Activated CD8-positive, alpha-beta memory T cell treated with anti-CD3 and anti-CD28 coated beads for 36 hours (primary cell): Measurements from ENCODE around the gene PLSCR5. TPM values are rescaled to one million over a fixed set of nuclear protein-coding genes. Genes with fewer than 3 reads are reported as not detected.

Experiments
- CTCF ChIA-PET: fragments of 350-600 bp; sonication (Branson Sonifier 250); formaldehyde crosslinking; loops from one replicate; lab custom pipeline; 2021; ENCODE audit warnings: antibody characterized with exemption; lab: Charles Lee
- POLR2A ChIA-PET: fragments of 350-600 bp; sonication (Branson Sonifier 250); formaldehyde crosslinking; loops from one replicate; lab custom pipeline; 2021; ENCODE audit warnings: antibody characterized with exemption; lab: Charles Lee
- total RNA-seq, 2 experiments: library from RNA; stranded (reverse); gene quantifications; one replicate each; pipeline ENCODE4 v1.2.3, GENCODE V29; 2021

Gene PLSCR5
- total RNA-seq, 2 experiments from 2014 or later: not detected

GRCh38 chr3:146547235-146547835 lies 57.8 kb downstream of the PLSCR5 start:
- CTCF ChIA-PET: no interaction called here
- POLR2A ChIA-PET: no interaction called here

DNA sequence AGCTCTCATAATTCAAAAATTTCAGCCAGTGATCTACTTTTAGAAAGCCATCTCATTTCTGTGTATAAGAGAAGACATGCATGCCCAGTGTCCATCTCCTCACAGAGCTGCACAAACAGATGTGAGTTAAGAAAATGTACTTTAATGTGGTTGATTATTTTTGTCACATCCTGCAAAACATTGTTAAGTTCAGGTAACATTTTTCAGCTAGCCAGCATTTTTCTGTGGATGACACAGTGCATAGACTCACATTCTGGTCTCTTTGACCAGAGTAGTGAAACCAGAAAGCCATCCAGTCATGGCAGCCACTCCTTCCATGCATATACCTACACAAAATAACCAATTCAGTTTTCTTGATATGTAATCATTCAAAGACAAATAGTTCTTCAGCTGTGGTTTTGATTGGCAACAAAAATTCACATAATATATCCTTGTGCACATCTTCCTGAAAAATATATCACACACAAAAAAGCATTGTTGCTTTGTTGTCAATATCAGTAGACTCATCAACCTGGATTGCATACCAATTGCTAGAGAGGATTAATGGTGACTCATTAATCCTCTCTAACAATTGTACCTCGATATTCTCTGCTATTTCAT lies 58.7 kb downstream of the PLSCR5 start:
- ChIA-PET POLR2A (no interaction called here), CTCF (no interaction called here)

DNA sequence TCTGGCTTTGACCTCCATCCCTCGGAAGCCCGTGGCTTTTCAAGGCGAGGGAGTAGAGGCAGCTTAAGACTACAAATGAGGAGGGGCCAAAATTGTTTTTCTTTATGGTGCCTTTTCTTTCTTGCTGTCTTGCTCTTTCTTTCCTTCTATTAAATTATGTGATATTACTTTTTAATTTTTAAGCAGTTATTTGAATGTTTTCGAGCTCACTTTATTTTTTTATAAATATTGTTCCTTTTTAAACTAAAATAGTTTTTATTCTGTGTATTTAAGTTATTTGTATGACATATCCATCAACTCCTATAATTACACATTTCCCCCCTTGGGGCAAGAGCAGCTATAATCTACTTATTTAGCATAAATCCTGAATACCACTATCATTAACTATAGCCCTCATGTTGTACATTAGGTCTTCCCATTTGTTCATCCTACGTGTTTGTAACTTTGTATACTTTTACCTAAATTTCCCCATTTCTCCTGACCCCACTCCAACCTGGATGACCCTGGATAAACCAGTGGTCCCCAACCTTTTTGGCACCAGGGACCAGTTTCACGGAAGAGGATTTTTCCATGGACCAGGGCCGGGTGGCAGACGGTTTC lies 60.1 kb downstream of the PLSCR5 start:
- CTCF ChIA-PET: no interaction called here
- POLR2A ChIA-PET: interaction anchor here (0.7 to 1.0 kb wide), 2 partner anchors 40 to 84 kb away, joined by 3 read pairs; no protein-coding TSS in a partner anchor

DNA sequence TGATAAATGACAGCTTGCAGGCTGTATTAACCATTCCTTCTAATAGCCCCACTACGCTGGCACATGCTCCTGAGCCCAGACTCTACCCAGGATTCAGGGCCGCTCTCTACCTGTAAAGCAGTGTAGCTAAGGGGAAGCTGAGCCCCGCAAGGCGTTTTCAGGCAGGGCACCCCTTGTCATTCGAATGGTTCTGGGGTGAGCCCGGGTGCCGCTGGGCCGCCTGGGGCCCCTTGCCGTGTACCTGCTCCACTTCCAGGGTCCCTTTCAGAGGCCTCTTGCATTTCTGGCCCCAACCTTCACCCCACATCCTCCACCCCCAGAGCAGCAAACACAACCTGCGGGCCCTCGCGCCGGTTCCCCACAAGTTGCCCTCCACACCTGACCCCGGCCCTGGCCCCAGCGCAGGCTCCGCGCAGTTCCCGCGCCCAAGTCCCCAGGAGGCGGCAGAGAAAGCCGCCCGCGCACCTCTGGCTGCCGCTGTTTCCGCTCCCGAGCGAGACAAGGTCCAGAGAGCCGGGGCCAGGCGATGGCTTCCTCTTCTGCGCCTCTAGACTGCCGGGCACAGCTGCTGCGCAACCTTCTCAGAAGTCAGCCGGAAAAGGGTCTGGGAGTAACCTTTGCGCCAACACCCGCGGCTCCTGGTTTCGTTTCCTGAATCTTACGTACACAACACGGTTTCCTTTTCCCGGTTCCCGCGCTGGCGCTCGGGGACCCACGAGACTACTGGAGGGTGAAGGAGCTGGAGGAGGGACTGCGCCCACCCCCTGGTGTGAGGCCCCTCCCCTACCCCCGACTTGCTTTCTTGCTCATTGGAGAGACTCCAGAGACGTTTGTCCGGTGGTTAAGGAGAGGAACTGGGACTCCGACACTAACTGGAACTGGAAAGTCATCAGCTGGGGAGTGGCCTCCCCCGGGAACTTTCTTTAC lies 60.9 kb downstream of the PLSCR5 start, which contains the start of gene PLSCR1:
PLSCR1 (minus strand) TSS at position 606 of the 927 bp plus-strand sequence. CDS start 8,055 bp downstream, outside the sequence.
- CTCF ChIA-PET: interaction anchor here (0.8 kb wide), 1 partner anchor 10 kb away, joined by 3 read pairs; no protein-coding TSS in a partner anchor
- POLR2A ChIA-PET: interaction anchor here (0.7 to 1.0 kb wide), 2 partner anchors 39 to 83 kb away, joined by 3 read pairs; no protein-coding TSS in a partner anchor

DNA sequence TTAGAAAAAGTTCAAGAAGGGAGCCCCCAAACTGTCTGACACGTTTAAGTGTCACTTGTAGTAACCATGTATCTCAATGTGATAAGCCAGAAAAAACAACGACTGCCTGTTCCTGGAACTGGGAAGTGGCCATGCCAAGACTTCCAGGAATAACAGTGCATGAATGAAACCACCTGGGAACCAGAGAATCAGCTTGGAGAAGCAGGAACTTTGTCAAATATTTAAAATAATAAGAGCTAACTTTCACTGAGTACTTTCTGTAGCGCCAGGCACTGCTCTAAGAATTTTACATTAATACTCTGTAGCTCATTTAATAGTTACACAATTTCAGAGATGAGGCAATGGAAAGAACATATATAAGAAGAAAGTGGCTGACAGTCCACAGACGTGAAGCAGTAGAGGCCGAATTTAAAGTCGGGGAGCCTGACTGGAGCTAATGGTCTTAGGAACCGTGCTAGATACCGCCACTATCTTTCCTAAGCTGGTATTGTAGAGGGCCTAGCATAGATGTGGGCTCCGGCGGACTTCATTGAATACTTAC lies 61.6 kb downstream of the PLSCR5 start:
- ChIA-PET CTCF (interaction anchor here (0.8 kb wide), 1 partner anchor 11 kb away, joined by 3 read pairs; no protein-coding TSS in a partner anchor), POLR2A (no interaction called here)

DNA sequence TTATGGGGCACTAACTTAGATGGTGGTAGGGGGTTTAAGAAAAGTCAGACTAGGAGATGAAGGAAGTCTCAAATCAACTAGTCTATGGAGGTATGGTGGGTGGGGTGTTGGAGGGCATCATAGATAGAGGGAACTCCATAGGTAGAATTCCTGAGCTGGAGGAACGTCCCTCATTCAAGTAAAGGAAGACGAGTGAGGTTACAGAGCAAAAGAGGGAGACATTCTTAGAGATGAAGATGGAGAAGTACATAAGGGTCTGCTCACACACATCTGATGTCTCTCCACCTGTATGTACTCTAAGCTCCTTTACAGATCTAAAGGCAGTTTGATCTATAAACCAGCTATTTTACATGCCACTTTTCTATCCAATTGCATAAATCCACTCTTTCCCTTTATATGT lies 62.2 kb downstream of the PLSCR5 start:
- ChIA-PET POLR2A (no interaction called here), CTCF (no interaction called here)

- POLR2A ChIA-PET: no interaction called here
- CTCF ChIA-PET: no interaction called here
Observed at GRCh38 chr3:146542179-146542578, 63.0 kb downstream of the PLSCR5 start.

GRCh38 chr3:146540978-146541377 lies 64.2 kb downstream of the PLSCR5 start:
- CTCF ChIA-PET: no interaction called here

GRCh38 chr3:146540236-146540635 lies 64.9 kb downstream of the PLSCR5 start:
- ChIA-PET CTCF (interaction anchor here (0.6 kb wide), 1 partner anchor 12 kb away, joined by 3 read pairs; no protein-coding TSS in a partner anchor), POLR2A (no interaction called here)

More at GRCh38 chr3:146540978-146541377, 64.2 kb downstream of the PLSCR5 start:
- POLR2A ChIA-PET: no interaction called here

- POLR2A ChIA-PET: no interaction called here
- CTCF ChIA-PET: interaction anchor here (0.9 kb wide), 1 partner anchor 10 kb away, joined by 5 read pairs; no protein-coding TSS in a partner anchor
Observed at GRCh38 chr3:146539315-146539714, 65.8 kb downstream of the PLSCR5 start.

GRCh38 chr3:146537603-146538002 lies 67.5 kb downstream of the PLSCR5 start:
- POLR2A ChIA-PET: no interaction called here
- CTCF ChIA-PET: no interaction called here

GRCh38 chr3:146536681-146537080 lies 68.5 kb downstream of the PLSCR5 start:
- ChIA-PET CTCF (no interaction called here), POLR2A (no interaction called here)

Other genes starting within 250 kb of the PLSCR5 start
- not detected for gene PLSCR2, start 135.8 kb downstream of the PLSCR5 start, total RNA-seq
- 10 to 100 TPM; 23.3 to 28.8 TPM for gene PLSCR1, start 60.7 kb downstream of the PLSCR5 start, total RNA-seq